Measurements from ENCODE around the gene SYNE4. TPM values are rescaled to one million over a fixed set of nuclear protein-coding genes. Genes with fewer than 3 reads are reported as not detected.

SYNE4 gene
- total and polyA plus RNA-seq, 2 of the 4 experiments (the other 2 are of a cell fraction) = 0.27 TPM; not detected in 1

DNA sequence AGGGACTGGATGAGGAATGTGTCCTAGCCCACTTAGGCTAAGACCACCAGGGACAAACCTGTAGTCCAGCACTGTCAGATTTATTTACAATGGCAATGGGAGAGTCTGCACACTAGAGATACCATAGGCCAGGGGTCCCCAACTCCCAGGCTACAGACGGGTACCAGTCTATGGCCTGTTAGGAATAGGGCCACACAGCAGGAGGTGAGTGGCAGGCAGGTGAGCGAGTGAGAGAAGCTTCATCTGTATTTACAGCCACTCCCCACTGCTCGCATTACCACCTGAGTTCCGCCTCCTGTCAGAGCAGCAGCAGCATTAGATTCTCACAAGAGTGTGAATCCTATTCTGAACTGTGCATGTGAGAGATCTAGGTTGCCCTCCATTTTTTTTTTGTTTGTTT lies 43.0 kb upstream of the SYNE4 start:
- Histone ChIP-seq H3K18ac (ENCODE audit: low read depth, low read length) (no peak overlapping the region), H3K9me1 (ENCODE audit: insufficient read depth, low read length) (peaks cover 4% of the 10 kb centered on the region; the same call in 1 of the 2 replicates), H2BK15ac (ENCODE audit: low read depth, low read length) (no peak overlapping the region), H3K4me1 (ENCODE audit: control insufficient read depth, insufficient read depth, low read length) (no peaks in the 10 kb centered on the region; the same call in 1 of the 2 replicates), H4K20me1 (ENCODE audit: insufficient read depth, low read length) (peaks cover 3% of the 10 kb centered on the region), H3K56ac (ENCODE audit: extremely low read depth, insufficient read depth, low read length) (no peak overlapping the region), H3K9ac (ENCODE audit: low read depth, low read length) (no peak overlapping the region), H2AFZ (replicated peaks; ENCODE audit: low read length, poor library complexity) (no peak overlapping the region), H2AK9ac (replicated peaks; ENCODE audit: low read depth, low read length, poor library complexity) (no peak overlapping the region), H3K36me3 (ENCODE audit: control insufficient read depth, insufficient read depth, low read length) (no peaks in the 10 kb centered on the region), H3K4me2 (ENCODE audit: low read depth, low read length) (no peak overlapping the region), H3K14ac (replicated peaks; ENCODE audit: low read depth, low read length) (no peak overlapping the region), H2BK5ac (ENCODE audit: low read depth, low read length, poor library complexity, severe bottlenecking) (no peak overlapping the region), H3K4me3 (ENCODE audit: insufficient read depth, low read depth, low read length) (no peak overlapping the region), H2BK120ac (ENCODE audit: low read depth, low read length) (no peak overlapping the region), H3K27ac (ENCODE audit: insufficient read depth, low read length) (no peak overlapping the region), H2AK5ac (ENCODE audit: low read depth, low read length) (no peak overlapping the region), H3K27me3 (ENCODE audit: control insufficient read depth, insufficient read depth, low read length) (no peaks in the 10 kb centered on the region), H3K4ac (ENCODE audit: low read depth, low read length) (no peak overlapping the region), H2BK20ac (ENCODE audit: low read depth, low read length) (no peak overlapping the region; the same call in 1 of the 2 replicates), H3K23ac (ENCODE audit: low read depth, low read length) (no peak overlapping the region), H4K91ac (ENCODE audit: insufficient read depth, low read depth, low read length) (no peak overlapping the region), H4K5ac (ENCODE audit: low read depth, low read length) (no peak overlapping the region), H3K9me3 (ENCODE audit: control insufficient read depth, insufficient read depth, low read length) (no peaks in the 10 kb centered on the region), H3K79me1 (ENCODE audit: low read depth in 1 of 2, low read length in 2 of 2) (peaks cover 34% of the 10 kb centered on the region in 2 experiments), H4K8ac (ENCODE audit: low read depth in 2 of 2, low read length in 2 of 2) (no peak overlapping the region)
- TF ChIP-seq MAZ (IDR thresholded peaks at IDR 0.05; ENCODE audit: borderline replicate concordance, low read depth, low read length) (no peak), NFE2L2 (IDR thresholded peaks at IDR 0.05; ENCODE audit: low read depth, low read length) (no peak), POLR2A (IDR thresholded peaks at IDR 0.05; ENCODE audit: low read depth, low read length) (no peak), RAD21 (IDR thresholded peaks at IDR 0.05; ENCODE audit: low read length) (no peak), RFX5 (IDR thresholded peaks at IDR 0.05; ENCODE audit: low read depth, low read length) (no peak), CEBPB (IDR thresholded peaks at IDR 0.05; ENCODE audit: low read depth, low read length) (no peak), CHD1 (IDR thresholded peaks at IDR 0.05; ENCODE audit: low read depth, low read length) (no peak), MXI1 (IDR thresholded peaks at IDR 0.05; ENCODE audit: borderline replicate concordance, low read depth, low read length) (no peak), SMC3 (IDR thresholded peaks at IDR 0.05; ENCODE audit: low read depth, low read length) (no peak), FOS (IDR thresholded peaks at IDR 0.05; ENCODE audit: low read depth, low read length) (no peak), RCOR1 (IDR thresholded peaks at IDR 0.05; ENCODE audit: insufficient replicate concordance, low read length) (no peak), BHLHE40 (IDR thresholded peaks at IDR 0.05; ENCODE audit: low read depth, low read length) (no peak), MAFK (IDR thresholded peaks at IDR 0.05; ENCODE audit: low read depth, low read length) (no peak)
- TF ChIP-seq, protein P1, sequence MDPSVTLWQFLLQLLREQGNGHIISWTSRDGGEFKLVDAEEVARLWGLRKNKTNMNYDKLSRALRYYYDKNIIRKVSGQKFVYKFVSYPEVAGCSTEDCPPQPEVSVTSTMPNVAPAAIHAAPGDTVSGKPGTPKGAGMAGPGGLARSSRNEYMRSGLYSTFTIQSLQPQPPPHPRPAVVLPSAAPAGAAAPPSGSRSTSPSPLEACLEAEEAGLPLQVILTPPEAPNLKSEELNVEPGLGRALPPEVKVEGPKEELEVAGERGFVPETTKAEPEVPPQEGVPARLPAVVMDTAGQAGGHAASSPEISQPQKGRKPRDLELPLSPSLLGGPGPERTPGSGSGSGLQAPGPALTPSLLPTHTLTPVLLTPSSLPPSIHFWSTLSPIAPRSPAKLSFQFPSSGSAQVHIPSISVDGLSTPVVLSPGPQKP (IDR thresholded peaks at IDR 0.05; ENCODE audit: borderline replicate concordance, low read depth, low read length) = no peak
- TF ChIP-seq, protein P2, sequence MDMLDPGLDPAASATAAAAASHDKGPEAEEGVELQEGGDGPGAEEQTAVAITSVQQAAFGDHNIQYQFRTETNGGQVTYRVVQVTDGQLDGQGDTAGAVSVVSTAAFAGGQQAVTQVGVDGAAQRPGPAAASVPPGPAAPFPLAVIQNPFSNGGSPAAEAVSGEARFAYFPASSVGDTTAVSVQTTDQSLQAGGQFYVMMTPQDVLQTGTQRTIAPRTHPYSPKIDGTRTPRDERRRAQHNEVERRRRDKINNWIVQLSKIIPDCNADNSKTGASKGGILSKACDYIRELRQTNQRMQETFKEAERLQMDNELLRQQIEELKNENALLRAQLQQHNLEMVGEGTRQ (IDR thresholded peaks at IDR 0.05; ENCODE audit: low read depth, low read length) = no peak
- TF ChIP-seq, protein P3, sequence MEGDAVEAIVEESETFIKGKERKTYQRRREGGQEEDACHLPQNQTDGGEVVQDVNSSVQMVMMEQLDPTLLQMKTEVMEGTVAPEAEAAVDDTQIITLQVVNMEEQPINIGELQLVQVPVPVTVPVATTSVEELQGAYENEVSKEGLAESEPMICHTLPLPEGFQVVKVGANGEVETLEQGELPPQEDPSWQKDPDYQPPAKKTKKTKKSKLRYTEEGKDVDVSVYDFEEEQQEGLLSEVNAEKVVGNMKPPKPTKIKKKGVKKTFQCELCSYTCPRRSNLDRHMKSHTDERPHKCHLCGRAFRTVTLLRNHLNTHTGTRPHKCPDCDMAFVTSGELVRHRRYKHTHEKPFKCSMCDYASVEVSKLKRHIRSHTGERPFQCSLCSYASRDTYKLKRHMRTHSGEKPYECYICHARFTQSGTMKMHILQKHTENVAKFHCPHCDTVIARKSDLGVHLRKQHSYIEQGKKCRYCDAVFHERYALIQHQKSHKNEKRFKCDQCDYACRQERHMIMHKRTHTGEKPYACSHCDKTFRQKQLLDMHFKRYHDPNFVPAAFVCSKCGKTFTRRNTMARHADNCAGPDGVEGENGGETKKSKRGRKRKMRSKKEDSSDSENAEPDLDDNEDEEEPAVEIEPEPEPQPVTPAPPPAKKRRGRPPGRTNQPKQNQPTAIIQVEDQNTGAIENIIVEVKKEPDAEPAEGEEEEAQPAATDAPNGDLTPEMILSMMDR (conservative IDR thresholded peaks at IDR 0.05; ENCODE audit: low read depth, low read length) = no peak
- WGBS, 2 experiments (ENCODE audit: extremely low coverage in 2 of 2, insufficient read length in 1 of 2) = 67% methylated on average over 1 of the region's 4 CpGs; no CpG with 5 or more reads in 1 of the 2 experiments
- CTCF ChIA-PET = no interaction called here
- dilution Hi-C loops (cut with HindIII; ENCODE audit: low sequenced_read_pairs, unreplicated experiment) (no loop called here), in situ Hi-C loops (cut with MboI; ENCODE audit: low sequenced_read_pairs) (no loop called here), intact Hi-C loops (cut with micrococcal nuclease) (loop anchor here (5.0 kb wide), 1 partner anchor 114 kb away; the partner anchor contains the start of gene LRFN3)
- DNase-seq (no peak), ATAC-seq (ENCODE audit: low read depth) (no peak)
- no TSS peak for BruUV-seq (replicated peaks)
- POLR2A ChIA-PET (ENCODE audit: unreplicated experiment) = no interaction called here
